Suprapubic skin (tissue), 4 donors: ENCODE data around the gene NHLRC2. TPM values are rescaled to one million over a fixed set of nuclear protein-coding genes. Genes with fewer than 3 reads are reported as not detected.

Experiments
- DNase-seq, 2 donors: peaks; one replicate each; pipeline ENCODE4 v3.0.0-alpha.2; 2019; ENCODE audit warnings: low spot score in 2 of 2
- H3K27ac ChIP-seq: fragments of 200-600 bp; sonication (generic); one replicate; pipeline ENCODE4 v1.5.1; 2019
- H3K27me3 ChIP-seq: fragments of 200-600 bp; sonication (generic); one replicate; pipeline ENCODE4 v1.5.1; 2019
- H3K36me3 ChIP-seq: fragments of 200-600 bp; sonication (generic); one replicate; pipeline ENCODE4 v1.5.1; 2019
- H3K4me1 ChIP-seq: fragments of 200-600 bp; sonication (generic); one replicate; pipeline ENCODE4 v1.5.1; 2019
- H3K4me3 ChIP-seq: fragments of 200-600 bp; sonication (generic); one replicate; pipeline ENCODE4 v1.5.1; 2019; ENCODE audit warnings: mild to moderate bottlenecking
- H3K9me3 ChIP-seq: fragments of 200-600 bp; sonication (generic); one replicate; pipeline ENCODE4 v1.5.1; 2019
- CTCF ChIP-seq, 2 donors: fragments of 200-600 bp in 1 of 2; fragments of 450-650 bp in 1 of 2; sonication (generic) in 1 of 2; IDR thresholded peaks; one replicate each; pipeline ENCODE4 v1.5.1; 2016 to 2019; ENCODE audit warnings: antibody characterized with exemption in 2 of 2, mild to moderate bottlenecking in 1 of 2, moderate library complexity in 1 of 2
- EP300 ChIP-seq: sonication (generic); formaldehyde crosslinking; IDR thresholded peaks from one replicate; pipeline ENCODE4 v1.6.1; 2017; ENCODE audit warnings: antibody characterized with exemption
- POLR2A ChIP-seq, 2 donors: fragments of 450-650 bp; IDR thresholded peaks; one replicate each; pipeline ENCODE4 v1.6.1; 2017; ENCODE audit warnings: antibody characterized with exemption in 2 of 2, mild to moderate bottlenecking in 2 of 2, moderate library complexity in 2 of 2
- POLR2AphosphoS5 ChIP-seq, 3 donors: sonication (generic); formaldehyde crosslinking; IDR thresholded peaks; one replicate each; pipeline ENCODE4 v1.6.1; 2017; ENCODE audit warnings: antibody characterized with exemption in 3 of 3
- WGBS: methylation state at CpG from one replicate; pipeline ENCODE4 v1.1.5; 2018; 5-methylcytosine and 5-hydroxymethylcytosine counted together
- total RNA-seq, 4 donors: library from RNA; depleted of rRNA; stranded (reverse); fragments of >200 nt; gene quantifications; one replicate each; pipeline ENCODE4 v1.1.0, GENCODE V29; 2016

Gene NHLRC2
- total RNA-seq, 4 donors from 2014 or later, result 35.3 to 49.6 (median 42.3) TPM

GRCh38 chr10:113961182-113962031, 106.9 kb downstream of the NHLRC2 start:
- H3K27me3 ChIP-seq, result no peaks in the 10 kb centered on the region
- TF ChIP-seq POLR2A (IDR thresholded peaks at IDR 0.05), result no peak
- no peak for TF ChIP-seq CTCF (IDR thresholded peaks at IDR 0.05)
- TF ChIP-seq POLR2AphosphoS5 (IDR thresholded peaks at IDR 0.05), result no peak
- no peak for TF ChIP-seq EP300
- 76% methylated on average over 14 of the region's 14 CpGs for WGBS
- H3K4me3 ChIP-seq, result no peak overlapping the region
- no peaks in the 10 kb centered on the region for H3K9me3 ChIP-seq
- DNase-seq, result no peak
- H3K36me3 ChIP-seq, result no peaks in the 10 kb centered on the region
- H3K27ac ChIP-seq, result peak overlapping the region; percentile 33
- H3K4me1 ChIP-seq, result peaks cover 24% of the 10 kb centered on the region

- Histone ChIP-seq H3K4me1 (peaks cover 4% of the 10 kb centered on the region), H3K27ac (no peak overlapping the region), H3K36me3 (no peaks in the 10 kb centered on the region), H3K9me3 (no peaks in the 10 kb centered on the region), H3K4me3 (no peak overlapping the region), H3K27me3 (no peaks in the 10 kb centered on the region)
- WGBS, result 64% methylated on average over 2 of the region's 2 CpGs
- TF ChIP-seq CTCF (IDR thresholded peaks at IDR 0.05) (no peak), POLR2A (IDR thresholded peaks at IDR 0.05) (no peak), POLR2AphosphoS5 (IDR thresholded peaks at IDR 0.05) (no peak), EP300 (no peak)
- no peak for DNase-seq
These were observed 110.6 kb downstream of the NHLRC2 start for GRCh38 chr10:113965077-113965476.

GRCh38 chr10:113965683-113966082, 111.2 kb downstream of the NHLRC2 start:
- TF ChIP-seq CTCF (IDR thresholded peaks at IDR 0.05), result no peak
- TF ChIP-seq POLR2AphosphoS5 (IDR thresholded peaks at IDR 0.05), result no peak
- no peak for TF ChIP-seq POLR2A (IDR thresholded peaks at IDR 0.05)
- no peak for TF ChIP-seq EP300
- H3K4me1 ChIP-seq, result peaks cover 3% of the 10 kb centered on the region
- H3K27ac ChIP-seq, result no peak overlapping the region
- no peaks in the 10 kb centered on the region for H3K9me3 ChIP-seq
- no peaks in the 10 kb centered on the region for H3K27me3 ChIP-seq
- no peaks in the 10 kb centered on the region for H3K36me3 ChIP-seq
- no peak for DNase-seq
- H3K4me3 ChIP-seq, result no peak overlapping the region
- 76% methylated on average over 5 of the region's 5 CpGs for WGBS

Other genes with a start within 250 kb of the NHLRC2 start
- under 1 TPM in 2 of 4 donors, not detected in 2; 0.08 to 0.31 TPM for gene NRAP, start 190.6 kb upstream of the NHLRC2 start, total RNA-seq
- gene CASP7, start 174.7 kb upstream of the NHLRC2 start, total RNA-seq, result 10 to 100 TPM; 20.0 to 37.8 (median 29.6) TPM
- gene PLEKHS1, start 103.0 kb upstream of the NHLRC2 start, total RNA-seq, result under 1 TPM; 0.32 to 0.98 (median 0.44) TPM
- 1 to 10 TPM; 3.6 to 5.2 (median 4.2) TPM for gene DCLRE1A, start 579 bp upstream of the NHLRC2 start, total RNA-seq
- gene ADRB1, start 189.2 kb downstream of the NHLRC2 start, total RNA-seq, result 1 to 10 TPM in 3 of 4 donors, under 1 TPM in 1; 0.56 to 1.4 (median 1.1) TPM